A549 (cell line): ENCODE measurements around the gene DISP2. TPM values are rescaled to one million over a fixed set of nuclear protein-coding genes. Genes with fewer than 3 reads are reported as not detected.

Experiments
- ATAC-seq, 2 experiments: fragments of 200-7000 bp in 1 of 2; fragments of >200 bp in 1 of 2; cut with Nextera tagmentation in 1 of 2; cut with Tn5 transposase in 1 of 2; 3 replicates each; pipeline versions ENCODE4 v1.8.0 to v1.9.1; 2018 to 2020; ENCODE audit warnings: mild to moderate bottlenecking in 1 of 2, moderate library complexity in 1 of 2
- CTCF ChIA-PET: fragments of 300-600 bp; sonication (Branson Sonifier 250); formaldehyde crosslinking; extraction: SDS; loops from one replicate; lab custom pipeline; 2021; ENCODE audit warnings: antibody characterized with exemption, inconsistent platforms; lab: Yijun Ruan, JAX
- POLR2A ChIA-PET: fragments of 350-600 bp; formaldehyde crosslinking; extraction: SDS; loops from one replicate; lab custom pipeline; 2021; ENCODE audit warnings: antibody characterized with exemption, inconsistent platforms; lab: Yijun Ruan, JAX
- DNase-seq, 2 experiments: peaks; one replicate each; pipeline versions ENCODE4 v3.0.0 to v3.0.0-alpha.2; 2011 to 2016; ENCODE audit warnings: low read depth in 1 of 2, low spot score in 1 of 2
- FAIRE-seq: peaks from 2 replicates; lab custom pipeline; 2011; peaks lifted over from hg19 to GRCh38; lab: Jason Lieb, UNC
- H3K27ac ChIP-seq, 2 experiments: fragments of >200 bp; sonication (Bioruptor Twin); formaldehyde crosslinking; 3 replicates each; pipeline ENCODE4 v1.5.1; 2016 to 2017
- H3K4me1 ChIP-seq: fragments of >200 bp; sonication (Bioruptor Twin); formaldehyde crosslinking; 3 replicates; pipeline ENCODE4 v1.6.1; 2016
- H3K4me2 ChIP-seq: fragments of >200 bp; sonication (Bioruptor Twin); formaldehyde crosslinking; 3 replicates; pipeline ENCODE4 v1.6.1; 2016
- H3K4me3 ChIP-seq: fragments of >200 bp; sonication (Bioruptor Twin); formaldehyde crosslinking; 3 replicates; pipeline ENCODE4 v1.5.1; 2016
- H3K9me3 ChIP-seq: fragments of >200 bp; sonication (Bioruptor Twin); formaldehyde crosslinking; 3 replicates; pipeline ENCODE4 v1.6.1; 2016
- ATOH8 ChIP-seq: fragments of 250-450 bp; sonication (Bioruptor Pico); IDR thresholded peaks from 2 replicates; pipeline ENCODE4 v1.5.0; 2020; ENCODE audit warnings: low read depth, mild to moderate bottlenecking, moderate library complexity
- CBX2 ChIP-seq: fragments of 200-600 bp; sonication (generic); IDR thresholded peaks from 2 replicates; pipeline ENCODE4 v1.6.1; 2016; ENCODE audit warnings: low read depth, mild to moderate bottlenecking, borderline replicate concordance
- CHD4 ChIP-seq: fragments of 200-600 bp; sonication (generic); IDR thresholded peaks from 2 replicates; pipeline ENCODE4 v1.6.1; 2016; ENCODE audit warnings: antibody characterized with exemption, mild to moderate bottlenecking, borderline replicate concordance
- EHF ChIP-seq: fragments of 250-450 bp; sonication (Bioruptor Pico); IDR thresholded peaks from 2 replicates; pipeline ENCODE4 v1.5.0; 2020; ENCODE audit warnings: mild to moderate bottlenecking
- ELK1 ChIP-seq: fragments of 150-350 bp; IDR thresholded peaks from 2 replicates; pipeline ENCODE4 v1.6.1; 2014; ENCODE audit warnings: low read depth, mild to moderate bottlenecking, low read length
- EP300 ChIP-seq, 2 experiments: fragments of >200 bp; sonication (Bioruptor Twin); formaldehyde crosslinking; IDR thresholded peaks; 2 replicates in 1 of 2; 3 replicates in 1 of 2; pipeline ENCODE4 v1.6.1; 2016 to 2017
- FOSL2 ChIP-seq, 2 experiments: fragments of 450-650 bp in 1 of 2; fragments of >200 bp in 1 of 2; sonication (Bioruptor Twin) in 1 of 2; formaldehyde crosslinking; IDR thresholded peaks; 2 replicates each; pipeline versions ENCODE4 v1.5.0 to v1.6.1; 2016 to 2020; ENCODE audit warnings: mild to moderate bottlenecking in 1 of 2, moderate library complexity in 1 of 2
- GATA3 ChIP-seq: IDR thresholded peaks from 2 replicates; pipeline ENCODE4 v1.6.1; 2012; ENCODE audit warnings: borderline replicate concordance
- HEYL ChIP-seq: fragments of 250-450 bp; sonication (Bioruptor Pico); IDR thresholded peaks from 2 replicates; pipeline ENCODE4 v1.8.0; 2021; ENCODE audit warnings: mild to moderate bottlenecking, moderate library complexity
- HOXB13 ChIP-seq: fragments of 250-450 bp; sonication (Bioruptor Pico); IDR thresholded peaks from 2 replicates; pipeline ENCODE4 v1.5.0; 2020; ENCODE audit warnings: low read depth, mild to moderate bottlenecking, moderate library complexity
- HOXB5 ChIP-seq: fragments of 250-450 bp; sonication (Bioruptor Pico); IDR thresholded peaks from 2 replicates; pipeline ENCODE4 v1.5.0; 2020; ENCODE audit warnings: mild to moderate bottlenecking, moderate library complexity
- MAFK ChIP-seq: fragments of 450-650 bp; IDR thresholded peaks from 2 replicates; pipeline ENCODE4 v1.6.1; 2014; ENCODE audit not compliant: partially characterized antibody
- MAX ChIP-seq: IDR thresholded peaks from 2 replicates; pipeline ENCODE4 v1.6.1; 2012
- MAZ ChIP-seq: fragments of 150-350 bp; IDR thresholded peaks from 2 replicates; pipeline ENCODE4 v1.6.1; 2014; ENCODE audit warnings: antibody characterized with exemption, low read depth, low read length, borderline replicate concordance
- MYC ChIP-seq: IDR thresholded peaks from 2 replicates; pipeline ENCODE4 v1.6.1; 2012; ENCODE audit warnings: mild to moderate bottlenecking, inconsistent platforms, low read length, improper control_type of control experiment, borderline replicate concordance
- NFE2L2 ChIP-seq: fragments of 150-350 bp; conservative IDR thresholded peaks from 2 replicates; pipeline ENCODE4 v1.6.1; 2014; ENCODE audit warnings: low read length
- NPAS2 ChIP-seq: fragments of 250-450 bp; sonication (Bioruptor Pico); IDR thresholded peaks from 2 replicates; pipeline ENCODE4 v1.8.0; 2022; ENCODE audit warnings: mild to moderate bottlenecking, moderate library complexity, borderline replicate concordance
- NR3C1 ChIP-seq: fragments of >200 bp; sonication (Bioruptor Twin); formaldehyde crosslinking; IDR thresholded peaks from 3 replicates; pipeline ENCODE4 v1.6.1; 2017
- PHF8 ChIP-seq: fragments of 200-600 bp; sonication (generic); IDR thresholded peaks from 2 replicates; pipeline ENCODE4 v1.6.1; 2016; ENCODE audit warnings: low read depth, mild to moderate bottlenecking, antibody characterized with exemption, moderate library complexity, borderline replicate concordance
- POLR2A ChIP-seq: IDR thresholded peaks from 2 replicates; pipeline ENCODE4 v1.6.1; 2012; ENCODE audit warnings: mild to moderate bottlenecking, low read length
- POLR2AphosphoS2 ChIP-seq: conservative IDR thresholded peaks from 2 replicates; pipeline ENCODE4 v1.6.1; 2012; ENCODE audit warnings: low read length, improper control_type of control experiment, inconsistent platforms
- RAD21 ChIP-seq, 2 experiments: fragments of >200 bp in 1 of 2; sonication (Bioruptor Twin) in 1 of 2; formaldehyde crosslinking in 1 of 2; IDR thresholded peaks in 1 of 2; conservative IDR thresholded peaks in 1 of 2; 2 replicates in 1 of 2; 3 replicates in 1 of 2; pipeline ENCODE4 v1.6.1; 2012 to 2018; ENCODE audit warnings: inconsistent platforms in 1 of 2
- RCOR1 ChIP-seq: fragments of 150-350 bp; IDR thresholded peaks from 2 replicates; pipeline ENCODE4 v1.6.1; 2014; ENCODE audit warnings: antibody characterized with exemption, low read length, low read depth
- SREBF2 ChIP-seq: fragments of 450-650 bp; IDR thresholded peaks from 2 replicates; pipeline ENCODE4 v1.6.1; 2014; ENCODE audit warnings: mild to moderate bottlenecking, moderate library complexity
- TFCP2L1 ChIP-seq: fragments of 250-450 bp; sonication (Bioruptor Pico); IDR thresholded peaks from 2 replicates; pipeline ENCODE4 v1.5.0; 2021; ENCODE audit warnings: mild to moderate bottlenecking
- TP53 ChIP-seq: fragments of 250-450 bp; sonication (Bioruptor Pico); IDR thresholded peaks from 2 replicates; pipeline ENCODE4 v1.5.0; 2021; ENCODE audit warnings: mild to moderate bottlenecking, moderate library complexity
- USF2 ChIP-seq: fragments of 450-650 bp; IDR thresholded peaks from 2 replicates; pipeline ENCODE4 v1.6.1; 2014; ENCODE audit warnings: antibody characterized with exemption
- ZFP36 ChIP-seq: fragments of 450-650 bp; IDR thresholded peaks from 2 replicates; pipeline ENCODE4 v1.6.1; 2014; ENCODE audit warnings: borderline replicate concordance; ENCODE audit not compliant: partially characterized antibody
- ZNF302 ChIP-seq: fragments of 250-450 bp; sonication (Bioruptor Pico); IDR thresholded peaks from 2 replicates; pipeline ENCODE4 v1.9.0; 2021; ENCODE audit warnings: inconsistent platforms, mild to moderate bottlenecking, moderate library complexity
- ZSCAN20 ChIP-seq: fragments of 250-450 bp; sonication (Bioruptor Pico); IDR thresholded peaks from 2 replicates; pipeline ENCODE4 v1.8.0; 2022; ENCODE audit warnings: mild to moderate bottlenecking, moderate library complexity
- WGBS: methylation state at CpG from one replicate; pipeline ENCODE4 v1.1.6; 2017; ENCODE audit errors: missing lambda C conversion rate; 5-methylcytosine and 5-hydroxymethylcytosine counted together
- polyA plus RNA-seq, 4 experiments: library from polyadenylated mRNA; depleted of rRNA in 3 of 4; stranded (reverse); fragments of >200 nt; fragmentation: RNase III in 1 of 4; extraction: RNeasy Plus Mini Kit Qiagen cat#74134 plus additional on column Dnase treatment in 1 of 4; gene quantifications; 2 replicates in 3 of 4; 3 replicates in 1 of 4; pipeline ENCODE4 v1.2.3, GENCODE V29; 2011 to 2017
- TF ChIP-seq, protein P1 (sequence below): fragments of >200 bp; sonication (Bioruptor Twin); formaldehyde crosslinking; IDR thresholded peaks from 2 replicates; pipeline ENCODE4 v1.6.1; 2016

The DISP2 gene
- polyA plus RNA-seq, 2 of the 4 experiments (the other 2 are of a cell fraction) = 0.26 to 0.56 TPM

- Histone ChIP-seq H3K4me2 (peak overlapping the region; percentile 65), H3K4me3 (no peak overlapping the region), H3K27ac (peak overlapping the region; percentile 17 to 76), H3K9me3 (no peaks in the 10 kb centered on the region), H3K4me1 (peaks cover 27% of the 10 kb centered on the region)
- CTCF ChIA-PET = interaction anchor here (1.6 to 1.9 kb wide), 3 partner anchors 9 to 37 kb away, joined by 4 to 9 read pairs (median 5); no protein-coding TSS in a partner anchor
- FAIRE-seq = no peak
- WGBS = 91% methylated on average over 4 of the region's 4 CpGs
- no peak for DNase-seq
- POLR2A ChIA-PET = no interaction called here
- no peak for TF ChIP-seq GATA3
- no peak for TF ChIP-seq EHF
- no peak for TF ChIP-seq PHF8
- no peak for TF ChIP-seq ATOH8 (CRISPR knock-in tag)
- no peak for TF ChIP-seq CHD4
- TF ChIP-seq MYC = no peak
- no peak for TF ChIP-seq ZNF302
- TF ChIP-seq ZFP36 = no peak
- TF ChIP-seq RCOR1 = no peak
- TF ChIP-seq, all 56 proteins: peak for 0
- no peak for ATAC-seq
These were observed 21.4 kb downstream of the DISP2 start for GRCh38 chr15:40379374-40379773.

DNA sequence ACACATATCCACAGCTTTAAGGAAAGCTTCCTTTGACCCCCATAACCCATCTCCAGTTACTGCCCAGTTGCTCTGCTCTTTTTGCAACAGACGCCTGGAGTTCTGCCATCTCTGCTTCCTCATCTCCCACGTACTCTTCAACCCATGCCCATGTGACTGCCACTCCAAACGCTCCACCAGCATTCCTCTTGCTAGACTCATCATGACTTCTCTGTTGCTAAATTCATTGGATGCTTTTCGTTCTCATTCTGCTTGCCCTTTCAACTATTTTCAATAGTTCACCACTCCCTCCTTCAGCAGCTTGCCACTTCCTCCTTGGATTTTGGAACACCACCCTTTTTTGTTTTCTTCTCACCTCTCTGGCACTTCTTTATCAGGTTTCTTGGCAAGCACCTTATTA lies 21.8 kb downstream of the DISP2 start:
- TF ChIP-seq USF2 (peak; percentile 68), ZSCAN20 (no peak), CBX2 (no peak), MAFK (no peak), MAX (peak; percentile 20; the same call in 1 of the 2 replicates), NR3C1 (no peak), CHD4 (no peak), ZFP36 (no peak), FOSL2 (IDR thresholded peaks at IDR 0.05) (no peak), FOSL2 (CRISPR knock-in tag; IDR thresholded peaks at IDR 0.05) (peak; percentile 64), ELK1 (no peak)
- DNase-seq = peak; percentile 55 to 77
- peak; percentile 72 to 74 for ATAC-seq
- WGBS = 5% methylated on average over 4 of the region's 4 CpGs
- H3K4me1 ChIP-seq = peaks cover 29% of the 10 kb centered on the region
- H3K4me2 ChIP-seq = peak overlapping the region; percentile 65
- ChIA-PET POLR2A (no interaction called here), CTCF (interaction anchor here (1.6 to 1.9 kb wide), 3 partner anchors 10 to 37 kb away, joined by 4 to 9 read pairs (median 5); no protein-coding TSS in a partner anchor)
- no peak overlapping the region for H3K4me3 ChIP-seq
- H3K27ac ChIP-seq = peak overlapping the region; percentile 17 to 76
- no peak for FAIRE-seq
- no peaks in the 10 kb centered on the region for H3K9me3 ChIP-seq

DNA sequence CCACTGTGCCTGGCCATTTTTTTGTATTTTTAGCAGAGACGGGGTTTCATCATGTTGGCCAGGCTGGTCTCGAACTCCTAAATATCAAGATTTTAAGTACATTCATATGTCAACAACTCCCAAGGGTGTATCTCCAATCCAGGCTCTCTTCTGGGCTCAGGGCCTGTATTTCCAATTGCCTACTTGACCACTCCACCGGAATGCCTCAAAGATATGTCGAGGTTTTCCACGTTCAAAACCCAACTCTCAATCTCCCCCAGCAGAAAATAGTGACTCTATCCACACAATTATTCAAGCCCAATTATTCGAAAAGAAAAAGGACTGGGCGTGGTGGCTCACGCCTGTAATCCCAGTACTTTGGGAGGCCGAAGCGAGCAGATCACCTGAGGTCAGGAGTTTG lies 22.6 kb downstream of the DISP2 start:
- no peak overlapping the region for H3K4me3 ChIP-seq
- no peaks in the 10 kb centered on the region for H3K9me3 ChIP-seq
- H3K27ac ChIP-seq = peak overlapping the region; percentile 17 to 76; a peak in 3 of 6 replicates
- ChIA-PET POLR2A (no interaction called here), CTCF (interaction anchor here (1.2 to 1.9 kb wide), 2 partner anchors 10 to 12 kb away, joined by 4 to 5 read pairs; no protein-coding TSS in a partner anchor)
- ATAC-seq (no peak), FAIRE-seq (no peak), DNase-seq (no peak)
- WGBS = 96% methylated on average over 10 of the region's 10 CpGs
- H3K4me2 ChIP-seq = no peak overlapping the region
- H3K4me1 ChIP-seq = peaks cover 29% of the 10 kb centered on the region
- no peak for TF ChIP-seq TP53
- no peak for TF ChIP-seq NFE2L2
- no peak for TF ChIP-seq RAD21 (conservative IDR thresholded peaks at IDR 0.05 in 1 of 2, IDR thresholded peaks at IDR 0.05 in 1 of 2)
- no peak for TF ChIP-seq EP300 (IDR thresholded peaks at IDR 0.05)
- TF ChIP-seq POLR2AphosphoS2 = no peak
- TF ChIP-seq HEYL = no peak
- no peak for TF ChIP-seq HOXB13 (CRISPR knock-in tag)
- TF ChIP-seq TFCP2L1 (CRISPR knock-in tag) = no peak
- TF ChIP-seq, protein P1, sequence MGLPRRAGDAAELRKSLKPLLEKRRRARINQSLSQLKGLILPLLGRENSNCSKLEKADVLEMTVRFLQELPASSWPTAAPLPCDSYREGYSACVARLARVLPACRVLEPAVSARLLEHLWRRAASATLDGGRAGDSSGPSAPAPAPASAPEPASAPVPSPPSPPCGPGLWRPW = no peak
- no peak for TF ChIP-seq SREBF2
- no peak for TF ChIP-seq POLR2A
- no peak for TF ChIP-seq NPAS2
- no peak for TF ChIP-seq ZSCAN20
- TF ChIP-seq HOXB5 = no peak
- TF ChIP-seq PHF8 = no peak
- TF ChIP-seq MAX = no peak
- TF ChIP-seq CHD4 = no peak
- TF ChIP-seq MAZ = no peak
